K562 (cell line): ENCODE results near the gene C8A.

Experiments
- GTF2F1 ChIP-seq: IDR thresholded peaks from 2 replicates; pipeline ENCODE4 v1.6.1; 2011; ENCODE audit warnings: low read depth, low read length, improper control_type of control experiment
- MEIS2 ChIP-seq: fragments of 450-650 bp; IDR thresholded peaks from 2 replicates; pipeline ENCODE4 v1.6.1; 2014; ENCODE audit warnings: mild to moderate bottlenecking; ENCODE audit not compliant: partially characterized antibody
- NFXL1 ChIP-seq: fragments of 450-650 bp; formaldehyde crosslinking; IDR thresholded peaks from 2 replicates; pipeline ENCODE4 v1.4.0; 2021; ENCODE audit warnings: mild to moderate bottlenecking
- SP1 ChIP-seq: sonication (generic); formaldehyde crosslinking; IDR thresholded peaks from 2 replicates; pipeline ENCODE4 v1.8.1; 2022; ENCODE audit warnings: mild to moderate bottlenecking, missing genetic modification reagents
- TAF1 ChIP-seq: IDR thresholded peaks from 2 replicates; pipeline ENCODE4 v1.6.1; 2011; ENCODE audit warnings: mild to moderate bottlenecking, low read length, moderate library complexity; ENCODE audit not compliant: insufficient read depth, control insufficient read depth, severe bottlenecking; ENCODE audit errors: extremely low read depth
- ZNF23 ChIP-seq: fragments of 250-450 bp; sonication (Bioruptor Pico); IDR thresholded peaks from 2 replicates; pipeline ENCODE4 v1.4.0; 2020; ENCODE audit warnings: mild to moderate bottlenecking
- ZNF77 ChIP-seq: fragments of 250-450 bp; sonication (Bioruptor Pico); IDR thresholded peaks from 2 replicates; pipeline ENCODE4 v1.5.0; 2020
- TF ChIP-seq, protein P1 (sequence below): sonication (generic); formaldehyde crosslinking; IDR thresholded peaks from 2 replicates; pipeline ENCODE4 v1.8.0; 2023; ENCODE audit warnings: missing genetic modification reagents, mild to moderate bottlenecking, borderline replicate concordance
- TF ChIP-seq, protein P2 (sequence below): sonication (generic); IDR thresholded peaks from 2 replicates; pipeline ENCODE4 v1.6.1; 2016
- TF ChIP-seq, protein P3 (sequence below), 3 experiments: IDR thresholded peaks in 2 of 3; conservative IDR thresholded peaks in 1 of 3; 2 replicates each; pipeline ENCODE4 v1.5.1; 2011 to 2012; ENCODE audit warnings: low read length in 3 of 3, mild to moderate bottlenecking in 3 of 3, control low read depth in 2 of 3, improper control_type of control experiment in 1 of 3, inconsistent platforms in 1 of 3, low read depth in 1 of 3, mixed read lengths in 1 of 3, moderate library complexity in 1 of 3; ENCODE audit not compliant: insufficient read depth in 2 of 3

DNA sequence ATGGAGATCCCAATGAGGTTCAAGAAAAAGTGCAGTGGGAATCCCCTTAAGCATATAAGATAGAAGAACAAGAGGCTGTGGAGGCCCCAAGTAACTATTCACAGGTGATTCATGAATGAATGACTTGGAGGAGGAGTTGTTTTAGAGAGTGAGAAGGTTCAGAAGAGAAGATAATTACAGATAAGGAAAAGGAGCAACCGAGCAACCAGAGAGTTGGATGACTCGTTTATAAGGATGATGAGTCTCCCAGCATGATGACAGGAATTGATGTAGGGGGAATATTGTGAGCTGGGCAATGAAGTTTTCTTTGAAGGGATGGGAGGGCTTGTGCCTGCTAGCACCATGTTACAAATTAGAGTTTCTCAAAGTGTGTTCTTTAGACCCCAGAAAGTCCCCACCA, 9.8 kb downstream of the C8A start:
- TF ChIP-seq SP1 (CRISPR knock-in tag) (no peak), NFXL1 (no peak), GTF2F1 (no peak), MEIS2 (no peak), ZNF23 (no peak), ZNF77 (CRISPR knock-in tag) (no peak), TAF1 (no peak)
- TF ChIP-seq, protein P1, sequence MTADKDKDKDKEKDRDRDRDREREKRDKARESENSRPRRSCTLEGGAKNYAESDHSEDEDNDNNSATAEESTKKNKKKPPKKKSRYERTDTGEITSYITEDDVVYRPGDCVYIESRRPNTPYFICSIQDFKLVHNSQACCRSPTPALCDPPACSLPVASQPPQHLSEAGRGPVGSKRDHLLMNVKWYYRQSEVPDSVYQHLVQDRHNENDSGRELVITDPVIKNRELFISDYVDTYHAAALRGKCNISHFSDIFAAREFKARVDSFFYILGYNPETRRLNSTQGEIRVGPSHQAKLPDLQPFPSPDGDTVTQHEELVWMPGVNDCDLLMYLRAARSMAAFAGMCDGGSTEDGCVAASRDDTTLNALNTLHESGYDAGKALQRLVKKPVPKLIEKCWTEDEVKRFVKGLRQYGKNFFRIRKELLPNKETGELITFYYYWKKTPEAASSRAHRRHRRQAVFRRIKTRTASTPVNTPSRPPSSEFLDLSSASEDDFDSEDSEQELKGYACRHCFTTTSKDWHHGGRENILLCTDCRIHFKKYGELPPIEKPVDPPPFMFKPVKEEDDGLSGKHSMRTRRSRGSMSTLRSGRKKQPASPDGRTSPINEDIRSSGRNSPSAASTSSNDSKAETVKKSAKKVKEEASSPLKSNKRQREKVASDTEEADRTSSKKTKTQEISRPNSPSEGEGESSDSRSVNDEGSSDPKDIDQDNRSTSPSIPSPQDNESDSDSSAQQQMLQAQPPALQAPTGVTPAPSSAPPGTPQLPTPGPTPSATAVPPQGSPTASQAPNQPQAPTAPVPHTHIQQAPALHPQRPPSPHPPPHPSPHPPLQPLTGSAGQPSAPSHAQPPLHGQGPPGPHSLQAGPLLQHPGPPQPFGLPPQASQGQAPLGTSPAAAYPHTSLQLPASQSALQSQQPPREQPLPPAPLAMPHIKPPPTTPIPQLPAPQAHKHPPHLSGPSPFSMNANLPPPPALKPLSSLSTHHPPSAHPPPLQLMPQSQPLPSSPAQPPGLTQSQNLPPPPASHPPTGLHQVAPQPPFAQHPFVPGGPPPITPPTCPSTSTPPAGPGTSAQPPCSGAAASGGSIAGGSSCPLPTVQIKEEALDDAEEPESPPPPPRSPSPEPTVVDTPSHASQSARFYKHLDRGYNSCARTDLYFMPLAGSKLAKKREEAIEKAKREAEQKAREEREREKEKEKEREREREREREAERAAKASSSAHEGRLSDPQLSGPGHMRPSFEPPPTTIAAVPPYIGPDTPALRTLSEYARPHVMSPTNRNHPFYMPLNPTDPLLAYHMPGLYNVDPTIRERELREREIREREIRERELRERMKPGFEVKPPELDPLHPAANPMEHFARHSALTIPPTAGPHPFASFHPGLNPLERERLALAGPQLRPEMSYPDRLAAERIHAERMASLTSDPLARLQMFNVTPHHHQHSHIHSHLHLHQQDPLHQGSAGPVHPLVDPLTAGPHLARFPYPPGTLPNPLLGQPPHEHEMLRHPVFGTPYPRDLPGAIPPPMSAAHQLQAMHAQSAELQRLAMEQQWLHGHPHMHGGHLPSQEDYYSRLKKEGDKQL (CRISPR knock-in tag), result no peak
- TF ChIP-seq, protein P2, sequence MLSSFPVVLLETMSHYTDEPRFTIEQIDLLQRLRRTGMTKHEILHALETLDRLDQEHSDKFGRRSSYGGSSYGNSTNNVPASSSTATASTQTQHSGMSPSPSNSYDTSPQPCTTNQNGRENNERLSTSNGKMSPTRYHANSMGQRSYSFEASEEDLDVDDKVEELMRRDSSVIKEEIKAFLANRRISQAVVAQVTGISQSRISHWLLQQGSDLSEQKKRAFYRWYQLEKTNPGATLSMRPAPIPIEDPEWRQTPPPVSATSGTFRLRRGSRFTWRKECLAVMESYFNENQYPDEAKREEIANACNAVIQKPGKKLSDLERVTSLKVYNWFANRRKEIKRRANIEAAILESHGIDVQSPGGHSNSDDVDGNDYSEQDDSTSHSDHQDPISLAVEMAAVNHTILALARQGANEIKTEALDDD, result no peak
- TF ChIP-seq, protein P3, sequence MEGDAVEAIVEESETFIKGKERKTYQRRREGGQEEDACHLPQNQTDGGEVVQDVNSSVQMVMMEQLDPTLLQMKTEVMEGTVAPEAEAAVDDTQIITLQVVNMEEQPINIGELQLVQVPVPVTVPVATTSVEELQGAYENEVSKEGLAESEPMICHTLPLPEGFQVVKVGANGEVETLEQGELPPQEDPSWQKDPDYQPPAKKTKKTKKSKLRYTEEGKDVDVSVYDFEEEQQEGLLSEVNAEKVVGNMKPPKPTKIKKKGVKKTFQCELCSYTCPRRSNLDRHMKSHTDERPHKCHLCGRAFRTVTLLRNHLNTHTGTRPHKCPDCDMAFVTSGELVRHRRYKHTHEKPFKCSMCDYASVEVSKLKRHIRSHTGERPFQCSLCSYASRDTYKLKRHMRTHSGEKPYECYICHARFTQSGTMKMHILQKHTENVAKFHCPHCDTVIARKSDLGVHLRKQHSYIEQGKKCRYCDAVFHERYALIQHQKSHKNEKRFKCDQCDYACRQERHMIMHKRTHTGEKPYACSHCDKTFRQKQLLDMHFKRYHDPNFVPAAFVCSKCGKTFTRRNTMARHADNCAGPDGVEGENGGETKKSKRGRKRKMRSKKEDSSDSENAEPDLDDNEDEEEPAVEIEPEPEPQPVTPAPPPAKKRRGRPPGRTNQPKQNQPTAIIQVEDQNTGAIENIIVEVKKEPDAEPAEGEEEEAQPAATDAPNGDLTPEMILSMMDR (IDR thresholded peaks at IDR 0.05 in 2 of 3, conservative IDR thresholded peaks at IDR 0.05 in 1 of 3; ENCODE audit: insufficient read depth in 2 of 3, low read depth in 1 of 3, low read length in 3 of 3), result no peak
